Chondrocyte (in vitro differentiated cells): ENCODE results near the gene DENND2A. TPM values are rescaled to one million over a fixed set of nuclear protein-coding genes. Genes with fewer than 3 reads are reported as not detected.
"Not testable (repeated sequence)": the region's sequence is repeated elsewhere in the genome, so short reads cannot be mapped to it uniquely, and the experiment has no call there.

Experiments used
- DNase-seq: peaks from one replicate; pipeline ENCODE4 v3.0.0; 2021; ENCODE audit warnings: mixed read lengths, low spot score
- H3K27ac Mint-ChIP-seq: one replicate; pipeline ENCODE4 v1.8.0; 2021; ENCODE audit warnings: mild to moderate bottlenecking, moderate library complexity, mixed read lengths; ENCODE audit not compliant: unreplicated experiment
- H3K27me3 Mint-ChIP-seq: 2 replicates; pipeline ENCODE4 v1.8.0; 2021; ENCODE audit warnings: low read depth, mixed read lengths
- H3K36me3 Mint-ChIP-seq: 2 replicates; pipeline ENCODE4 v1.8.0; 2021; ENCODE audit warnings: low read depth, mixed read lengths
- H3K4me1 Mint-ChIP-seq: 2 replicates; pipeline ENCODE4 v1.8.0; 2021; ENCODE audit warnings: low read depth, mild to moderate bottlenecking, mixed read lengths
- H3K4me3 Mint-ChIP-seq: one replicate; pipeline ENCODE4 v1.8.0; 2021; ENCODE audit warnings: mild to moderate bottlenecking, moderate library complexity, mixed read lengths; ENCODE audit not compliant: unreplicated experiment
- H3K9me3 Mint-ChIP-seq: 2 replicates; pipeline ENCODE4 v1.8.0; 2021; ENCODE audit warnings: low read depth, mixed read lengths
- CTCF ChIP-seq: fragments of 200-600 bp; sonication (generic); IDR thresholded peaks from 2 replicates; pipeline ENCODE4 v1.5.0; 2021; ENCODE audit warnings: antibody characterized with exemption, mild to moderate bottlenecking, moderate library complexity
- total RNA-seq: library from RNA; stranded (reverse); gene quantifications from 3 replicates; pipeline ENCODE4 v1.2.1, GENCODE V29; 2021

The DENND2A gene
- total RNA-seq, 1 donor from 2014 or later = 16.0 TPM

GRCh38 chr7:140645166-140645900, 4.7 kb upstream of the DENND2A start:
- H3K27ac Mint-ChIP-seq = no peak overlapping the region
- peak; percentile 64 for TF ChIP-seq CTCF
- no peaks in the 10 kb centered on the region for H3K9me3 Mint-ChIP-seq
- H3K4me1 Mint-ChIP-seq = peaks cover 25% of the 10 kb centered on the region
- H3K4me3 Mint-ChIP-seq = no peak overlapping the region
- no peaks in the 10 kb centered on the region for H3K27me3 Mint-ChIP-seq
- DNase-seq = peak; percentile 28
- no peaks in the 10 kb centered on the region for H3K36me3 Mint-ChIP-seq

GRCh38 chr7:140644761-140645160, 4.1 kb upstream of the DENND2A start:
- not testable (repeated sequence) for H3K9me3 Mint-ChIP-seq, H3K4me3 Mint-ChIP-seq, H3K36me3 Mint-ChIP-seq, H3K27ac Mint-ChIP-seq, H3K27me3 Mint-ChIP-seq
- DNase-seq = peak; percentile 61
- peaks cover 26% of the 10 kb centered on the region for H3K4me1 Mint-ChIP-seq

- TF ChIP-seq CTCF = no peak
- H3K9me3 Mint-ChIP-seq = no peaks in the 10 kb centered on the region
- H3K27ac Mint-ChIP-seq = no peak overlapping the region
- DNase-seq = peak; percentile 38
- H3K36me3 Mint-ChIP-seq = no peaks in the 10 kb centered on the region
- peaks cover 31% of the 10 kb centered on the region for H3K4me1 Mint-ChIP-seq
- H3K4me3 Mint-ChIP-seq = no peak overlapping the region
- H3K27me3 Mint-ChIP-seq = no peaks in the 10 kb centered on the region
These were observed 2.8 kb upstream of the DENND2A start for GRCh38 chr7:140643416-140643815.

GRCh38 chr7:140641524-140642195, 1.0 kb upstream of the DENND2A start:
- peak overlapping the region; percentile 47 for H3K4me3 Mint-ChIP-seq
- H3K9me3 Mint-ChIP-seq = no peaks in the 10 kb centered on the region
- TF ChIP-seq CTCF = no peak
- H3K36me3 Mint-ChIP-seq = no peaks in the 10 kb centered on the region
- H3K4me1 Mint-ChIP-seq = peaks cover 34% of the 10 kb centered on the region
- peak overlapping the region; percentile 70 for H3K27ac Mint-ChIP-seq
- peak; percentile 60 for DNase-seq
- no peaks in the 10 kb centered on the region for H3K27me3 Mint-ChIP-seq

- TF ChIP-seq CTCF = no peak
- H3K27ac Mint-ChIP-seq = peak overlapping the region; percentile 79
- DNase-seq = peak; percentile 93
- H3K27me3 Mint-ChIP-seq = no peaks in the 10 kb centered on the region
- no peaks in the 10 kb centered on the region for H3K36me3 Mint-ChIP-seq
- H3K9me3 Mint-ChIP-seq = no peaks in the 10 kb centered on the region
- peak overlapping the region; percentile 97 for H3K4me3 Mint-ChIP-seq
- H3K4me1 Mint-ChIP-seq = peaks cover 36% of the 10 kb centered on the region
These were observed 464 bp downstream of the DENND2A start for GRCh38 chr7:140640060-140640637.
